ENCODE results near the gene TMEM255A.

TMEM255A gene

DNA sequence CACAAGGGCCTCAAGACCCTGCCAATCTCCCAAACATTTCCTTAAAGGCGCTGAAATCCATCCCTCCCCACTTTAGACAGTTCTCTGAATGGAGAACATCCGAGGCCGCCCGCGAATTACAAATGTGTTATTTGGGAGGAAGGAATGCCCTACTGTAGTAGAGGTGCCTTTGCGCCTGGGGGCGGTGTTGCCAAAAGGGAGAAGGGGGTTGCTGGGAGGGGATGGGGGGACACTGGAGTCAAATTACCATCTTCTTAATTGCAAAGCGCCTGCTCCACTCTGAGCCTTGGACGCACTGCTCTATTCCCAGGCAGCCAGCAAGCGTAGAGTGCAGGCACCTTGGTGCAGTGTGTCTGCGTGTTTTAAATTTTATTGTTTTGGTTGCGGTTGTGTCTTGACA lies 2.7 kb downstream of the TMEM255A start:
- DNase-seq (ENCODE audit: low read depth in 2 of 2), result no peak

DNA sequence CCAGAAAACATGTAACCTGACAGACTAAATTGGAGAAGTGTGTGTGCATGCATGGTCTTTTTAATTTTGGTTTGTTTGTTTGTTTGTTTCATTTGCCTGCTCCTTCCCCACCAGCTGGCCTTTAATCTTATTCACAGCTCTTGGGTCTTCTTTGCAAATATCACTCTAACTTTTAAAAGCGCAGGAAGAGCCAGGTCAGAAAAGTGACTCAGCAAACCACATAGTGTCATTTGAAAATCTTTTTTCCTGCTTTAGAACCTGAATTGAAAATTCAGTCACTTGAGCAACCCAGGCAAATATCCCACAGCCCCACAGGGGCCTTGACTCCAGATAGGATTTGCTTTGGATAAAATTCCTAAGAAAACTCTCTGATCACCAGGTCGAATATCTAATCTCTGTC lies 4.6 kb downstream of the TMEM255A start:
- DNase-seq (ENCODE audit: low read depth in 2 of 2), result no peak

DNA sequence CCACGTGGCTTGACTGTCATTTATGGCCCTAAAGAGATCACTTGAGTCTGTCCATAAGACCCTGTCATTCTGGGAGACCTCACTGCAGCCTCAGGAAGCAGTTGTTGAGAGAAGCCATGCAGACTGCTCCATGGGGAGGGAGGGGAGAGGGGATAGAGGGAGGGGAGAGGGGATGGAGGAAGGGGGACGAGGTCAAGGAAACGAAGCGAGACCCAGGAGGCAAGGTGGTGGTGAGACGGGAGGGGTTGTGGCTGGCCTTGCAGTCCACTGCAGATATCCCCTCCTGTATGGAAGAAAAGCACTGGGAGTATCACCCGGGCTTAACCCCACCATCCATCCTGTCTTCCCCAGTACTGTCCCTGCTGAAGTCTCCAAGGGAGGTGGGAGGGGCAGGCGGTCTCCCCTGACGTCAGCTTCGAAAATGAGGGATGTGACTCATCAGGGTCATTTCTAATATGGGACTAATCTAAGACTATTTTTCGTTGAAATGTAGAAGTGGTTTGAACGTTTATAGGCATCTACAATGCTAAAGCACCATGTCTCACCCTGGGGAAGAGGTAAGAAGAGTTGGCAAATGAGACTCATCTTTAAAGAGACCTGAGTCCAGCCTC lies 5.6 kb downstream of the TMEM255A start:
- DNase-seq (ENCODE audit: low read depth in 2 of 2), result no peak

DNA sequence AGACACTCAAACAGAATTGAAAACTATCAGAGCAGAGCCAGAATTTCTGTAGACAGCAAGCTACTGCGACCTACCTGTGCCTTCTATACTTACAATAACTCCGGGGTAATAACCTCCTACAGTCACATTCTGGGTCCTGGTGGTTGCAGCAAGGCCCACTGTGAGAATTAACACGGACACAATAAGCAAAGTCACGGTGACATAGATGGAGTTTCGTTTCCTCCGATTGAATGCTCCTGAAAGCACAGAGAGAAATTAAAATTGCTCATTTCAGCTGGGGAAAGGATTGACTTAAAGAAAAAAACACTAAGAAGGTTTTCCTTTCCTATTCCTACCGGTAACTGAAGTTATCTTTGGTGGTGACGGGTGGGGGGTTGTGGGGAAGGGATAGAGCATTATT lies 7.0 kb downstream of the TMEM255A start:
- no peak for DNase-seq (ENCODE audit: low read depth in 2 of 2)

DNA sequence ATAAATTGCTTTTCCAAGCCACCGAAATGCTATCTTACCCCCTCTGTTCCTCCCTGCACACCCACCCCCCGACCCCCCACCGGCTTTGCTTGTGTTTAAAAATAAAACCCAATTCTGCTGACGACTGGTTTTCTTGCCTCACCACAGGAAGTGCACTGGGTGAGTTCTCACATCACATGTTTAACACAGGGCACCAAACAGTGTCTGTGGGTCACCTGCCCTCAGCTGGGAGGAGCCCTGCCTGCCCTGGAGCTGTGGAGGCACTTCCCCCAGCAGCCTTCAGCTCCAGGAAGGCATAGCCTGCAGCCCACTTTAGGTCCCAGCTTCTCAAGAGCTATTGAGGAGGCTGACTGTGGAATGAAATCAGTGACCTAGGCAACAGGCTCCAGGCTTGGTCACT lies 8.8 kb downstream of the TMEM255A start:
- no peak for DNase-seq (ENCODE audit: low read depth in 2 of 2)

DNA sequence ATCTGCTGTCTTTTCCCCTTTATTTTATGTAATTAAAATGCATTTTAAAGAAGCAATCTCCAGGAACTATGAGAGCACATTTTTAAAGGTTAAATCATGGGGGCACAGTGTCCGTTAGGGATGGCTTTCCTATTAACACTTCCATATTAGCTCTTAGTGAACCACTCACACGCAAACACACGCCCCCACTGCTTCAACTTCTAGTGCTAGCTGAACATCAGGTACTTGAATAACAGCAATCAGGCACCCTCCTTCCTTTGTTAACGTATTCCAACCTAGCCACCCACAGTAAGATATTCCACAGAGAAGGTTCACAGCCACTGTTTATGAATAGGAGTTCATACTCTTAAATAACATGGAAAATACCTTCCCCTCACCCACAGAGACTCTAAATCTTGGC lies 9.3 kb downstream of the TMEM255A start:
- no peak for DNase-seq (ENCODE audit: low read depth in 2 of 2)

DNA sequence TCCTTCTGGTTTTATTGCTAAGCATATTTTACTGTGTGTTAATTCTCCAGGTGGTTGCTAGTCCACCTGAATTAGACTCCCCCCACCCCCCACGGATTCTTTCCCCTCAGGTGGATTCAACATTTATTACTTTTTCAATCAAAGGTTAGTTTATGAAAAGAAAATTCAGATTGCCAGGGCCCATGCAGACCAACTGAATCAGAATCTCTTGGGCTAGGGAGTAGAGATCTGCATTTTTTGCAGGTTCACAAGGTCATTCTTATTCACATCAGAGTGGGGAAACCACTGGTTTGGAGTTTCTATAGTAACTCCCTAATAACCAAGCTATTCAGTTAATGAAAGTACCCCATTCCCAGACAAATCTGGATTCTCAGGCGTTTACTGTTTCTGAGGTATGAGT lies 9.8 kb downstream of the TMEM255A start:
- DNase-seq (ENCODE audit: low read depth in 2 of 2), result no peak

DNA sequence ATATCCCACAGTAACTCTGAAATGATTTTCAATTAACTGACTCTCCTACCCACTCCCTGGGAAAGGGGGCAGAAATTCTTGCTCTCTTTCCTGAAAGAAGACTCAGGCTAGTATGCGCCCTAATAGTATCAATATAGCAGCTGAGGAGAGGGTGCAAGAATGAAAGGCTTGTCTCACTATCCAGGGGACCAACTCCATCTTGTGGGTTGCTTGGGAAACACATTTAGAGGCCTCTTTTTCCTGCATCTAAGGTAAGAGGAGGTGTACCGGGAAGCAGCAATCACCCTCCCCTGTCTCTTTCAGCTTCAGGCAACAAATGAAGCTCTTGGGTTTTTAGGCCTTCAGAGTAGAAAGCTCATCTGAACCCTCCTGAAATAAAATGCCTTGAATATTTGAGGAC lies 11.3 kb downstream of the TMEM255A start:
- DNase-seq (ENCODE audit: low read depth in 2 of 2), result no peak

DNA sequence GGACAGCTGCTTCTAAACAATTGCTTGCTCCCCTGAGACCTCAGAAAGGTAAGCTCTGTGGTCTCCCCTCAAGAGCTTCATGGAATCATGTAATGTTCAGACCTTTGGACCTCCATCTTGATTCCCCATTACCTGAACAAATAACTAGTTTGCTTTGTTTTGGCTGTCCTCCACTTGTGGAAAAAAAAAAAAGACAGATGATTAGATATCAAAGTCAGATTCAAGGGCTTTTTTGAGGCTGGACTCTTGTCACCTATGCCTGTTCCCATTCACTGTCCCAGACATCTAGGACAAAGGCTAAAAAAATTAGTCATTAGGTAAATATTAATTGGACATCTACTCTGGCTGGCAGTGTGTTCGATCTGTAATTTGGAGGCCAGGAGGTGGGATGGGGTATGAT lies 13.3 kb downstream of the TMEM255A start:
- no peak for DNase-seq (ENCODE audit: low read depth in 2 of 2)

DNA sequence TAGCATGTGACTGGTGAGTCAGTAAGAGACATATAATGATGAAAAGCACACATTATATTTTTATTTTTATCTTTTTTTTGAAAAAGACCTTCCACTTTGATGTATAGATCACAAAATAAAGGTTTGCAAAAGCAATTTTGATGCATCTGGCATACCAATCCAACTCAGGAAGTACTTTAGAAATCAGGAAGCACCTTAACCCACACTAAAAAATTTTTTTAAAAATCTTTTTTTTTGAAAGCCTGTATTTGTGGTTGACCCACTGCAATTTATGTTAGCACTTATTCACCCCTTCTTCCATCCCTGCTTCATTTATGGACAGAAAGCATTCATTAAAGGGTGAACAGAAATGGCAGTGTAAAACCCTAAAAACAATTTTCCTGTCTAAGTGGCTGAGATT lies 16.6 kb downstream of the TMEM255A start:
- no peak for DNase-seq (ENCODE audit: low read depth in 2 of 2)

DNA sequence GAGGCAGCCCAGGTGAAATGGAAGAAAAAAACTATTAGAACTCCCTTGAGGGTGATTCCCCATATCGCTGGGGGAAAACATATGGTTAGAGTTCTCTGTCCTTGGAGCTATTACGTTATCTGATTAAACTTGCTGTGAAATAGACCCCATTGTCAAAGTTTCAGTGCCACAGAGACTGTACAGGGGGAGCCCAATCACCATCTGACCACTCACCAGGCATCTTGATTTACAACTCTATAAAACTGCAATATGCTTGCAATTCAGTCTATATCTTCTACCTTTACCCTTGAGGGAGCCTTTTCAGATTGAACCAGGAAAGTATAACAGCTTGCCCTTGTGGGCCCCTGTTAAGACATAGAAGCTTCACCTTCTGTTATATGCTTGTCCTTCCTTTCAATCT lies 18.2 kb downstream of the TMEM255A start:
- no peak for DNase-seq (ENCODE audit: low read depth in 2 of 2)

DNA sequence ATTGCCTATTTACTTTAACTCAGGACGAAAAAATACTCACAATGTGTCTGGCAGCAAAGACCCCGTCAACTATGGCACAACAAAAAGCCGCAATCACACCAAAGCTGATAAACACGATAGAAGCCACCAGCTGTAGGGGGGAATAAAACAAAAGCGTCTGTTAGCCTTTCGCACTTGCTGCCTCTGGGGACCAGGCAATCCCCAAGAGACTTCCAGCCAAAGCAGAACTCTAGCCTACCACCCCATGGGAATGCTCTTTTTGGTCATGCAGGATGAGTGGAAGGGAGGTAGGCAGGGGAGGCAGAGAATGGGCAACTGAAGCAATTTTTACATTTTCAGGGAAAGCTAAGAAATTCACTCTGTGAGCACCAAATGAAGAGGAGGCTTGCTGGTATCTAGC lies 20.1 kb downstream of the TMEM255A start:
- no peak for DNase-seq (ENCODE audit: low read depth in 2 of 2)

DNA sequence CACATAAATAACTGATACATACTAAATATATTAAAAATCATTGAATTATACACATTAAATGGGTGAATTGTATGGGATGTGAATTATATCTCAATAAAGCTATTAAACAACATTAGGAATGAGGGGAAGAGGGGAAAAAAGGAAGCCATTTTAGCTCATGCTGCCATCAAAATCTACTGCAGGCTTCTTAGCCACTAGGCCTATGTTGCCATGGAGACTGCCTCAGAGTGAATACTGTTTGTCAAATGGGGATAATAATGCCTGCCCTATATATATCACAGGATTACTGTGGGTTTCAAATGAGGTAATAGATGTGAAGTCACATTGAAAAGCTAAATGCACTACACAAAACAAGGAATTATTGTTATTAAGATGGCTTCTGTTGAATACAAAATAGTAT lies 21.2 kb downstream of the TMEM255A start:
- DNase-seq (ENCODE audit: low read depth in 2 of 2), result no peak

DNA sequence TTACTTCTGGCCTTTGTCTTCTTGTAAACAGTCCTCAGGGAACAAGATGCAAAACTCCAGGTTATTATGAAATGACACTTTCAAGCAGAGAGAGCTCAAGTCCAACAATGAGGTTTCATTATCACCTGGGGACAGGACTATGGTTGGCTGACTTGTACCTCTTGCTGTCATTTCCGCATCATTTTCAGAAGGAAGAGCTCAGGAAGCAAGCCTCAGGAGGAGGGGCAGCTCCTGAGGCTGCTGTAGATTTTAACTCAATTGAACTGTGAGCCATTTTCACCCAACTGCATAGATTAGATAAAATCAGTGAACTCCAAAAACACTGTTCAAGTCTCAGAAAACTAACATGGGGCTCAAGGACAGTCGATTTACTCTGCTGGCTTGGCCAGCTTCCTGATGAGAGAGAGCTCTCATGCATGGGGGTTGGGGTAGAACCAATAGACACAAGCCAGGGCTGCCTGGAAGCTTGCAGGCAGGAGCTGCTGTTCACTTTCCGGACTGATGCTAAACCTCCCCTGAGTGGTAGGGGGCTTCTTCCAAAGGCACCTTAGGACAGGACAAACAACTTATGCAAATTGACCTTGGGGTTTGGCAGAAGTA lies 23.6 kb downstream of the TMEM255A start:
- DNase-seq (ENCODE audit: low read depth in 2 of 2), result no peak

DNA sequence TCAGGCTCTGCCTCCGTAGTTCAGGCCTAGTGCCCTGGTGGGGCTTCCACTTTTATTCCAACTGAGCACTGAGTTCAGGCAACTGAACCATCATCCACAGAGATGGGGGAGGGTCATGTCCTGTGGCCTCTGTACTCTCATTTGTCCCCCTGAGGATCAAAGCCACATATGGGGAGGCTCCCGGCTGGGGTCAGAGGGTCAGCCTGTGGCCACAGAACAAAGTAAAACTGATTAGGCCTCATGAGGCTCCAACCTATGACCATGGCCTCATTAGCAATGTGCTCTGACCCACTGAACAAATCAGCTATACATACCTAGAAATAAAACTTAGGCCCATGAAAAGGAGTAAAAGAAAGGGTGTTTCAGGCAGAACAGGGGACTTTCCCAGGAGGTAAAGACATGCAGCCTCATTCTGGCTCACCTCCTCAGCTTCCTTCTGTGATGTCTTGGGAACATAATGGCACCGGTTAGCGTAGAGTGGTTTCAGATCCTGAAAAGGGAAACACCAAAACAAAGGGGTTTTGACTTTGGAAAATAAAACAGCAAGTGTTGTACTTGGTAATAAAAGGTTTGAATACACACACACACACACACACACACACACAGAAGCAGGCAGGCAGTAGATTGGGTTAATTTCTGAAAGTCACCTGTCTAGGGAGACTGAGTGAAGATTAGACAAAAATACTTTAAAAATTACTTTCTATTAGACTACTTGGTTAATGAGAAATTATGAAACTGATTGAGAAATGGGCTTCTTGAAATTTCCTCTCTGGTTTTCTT lies 24.3 kb downstream of the TMEM255A start:
- no peak for DNase-seq (ENCODE audit: low read depth in 2 of 2)

DNA sequence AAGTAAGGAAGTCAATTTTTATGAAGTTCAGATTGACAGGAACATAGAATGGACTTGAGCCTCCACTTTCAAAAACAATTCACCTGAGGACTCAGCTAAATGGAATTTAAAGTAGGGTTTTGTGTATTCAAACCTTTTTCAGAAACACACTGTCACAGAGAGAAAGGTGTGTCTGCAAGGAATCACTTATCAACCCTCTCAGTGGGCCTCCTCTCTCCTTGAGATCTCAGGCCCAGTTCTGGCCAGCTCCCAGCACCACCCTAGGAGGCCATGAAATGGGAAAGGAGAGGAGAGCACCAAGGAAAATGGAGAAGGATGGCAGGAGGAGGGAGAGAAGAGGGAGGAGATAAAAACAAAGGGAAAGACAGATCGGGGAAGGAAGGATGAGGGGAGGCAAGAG lies 28.6 kb downstream of the TMEM255A start:
- DNase-seq (ENCODE audit: low read depth in 2 of 2), result no peak

DNA sequence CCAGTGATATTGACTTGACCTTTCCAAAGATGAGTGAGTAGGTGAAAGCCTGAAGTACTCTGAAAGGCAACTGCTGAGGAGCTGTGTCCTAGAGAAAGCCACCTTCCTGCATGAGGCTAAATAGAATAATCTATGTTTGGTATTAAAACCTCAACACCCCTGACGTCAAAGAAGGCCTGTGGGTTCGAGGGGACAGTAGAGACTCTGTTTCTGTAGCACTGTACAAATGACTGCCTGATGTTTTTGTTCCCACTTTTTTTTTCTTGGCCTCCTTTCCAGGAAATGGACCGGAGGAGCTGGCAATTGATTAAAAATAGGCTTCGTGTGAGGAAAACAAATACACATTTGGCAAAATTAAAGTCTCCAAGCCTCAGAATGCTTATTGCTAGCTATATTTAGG lies 29.5 kb downstream of the TMEM255A start:
- DNase-seq (ENCODE audit: low read depth in 2 of 2), result no peak

DNA sequence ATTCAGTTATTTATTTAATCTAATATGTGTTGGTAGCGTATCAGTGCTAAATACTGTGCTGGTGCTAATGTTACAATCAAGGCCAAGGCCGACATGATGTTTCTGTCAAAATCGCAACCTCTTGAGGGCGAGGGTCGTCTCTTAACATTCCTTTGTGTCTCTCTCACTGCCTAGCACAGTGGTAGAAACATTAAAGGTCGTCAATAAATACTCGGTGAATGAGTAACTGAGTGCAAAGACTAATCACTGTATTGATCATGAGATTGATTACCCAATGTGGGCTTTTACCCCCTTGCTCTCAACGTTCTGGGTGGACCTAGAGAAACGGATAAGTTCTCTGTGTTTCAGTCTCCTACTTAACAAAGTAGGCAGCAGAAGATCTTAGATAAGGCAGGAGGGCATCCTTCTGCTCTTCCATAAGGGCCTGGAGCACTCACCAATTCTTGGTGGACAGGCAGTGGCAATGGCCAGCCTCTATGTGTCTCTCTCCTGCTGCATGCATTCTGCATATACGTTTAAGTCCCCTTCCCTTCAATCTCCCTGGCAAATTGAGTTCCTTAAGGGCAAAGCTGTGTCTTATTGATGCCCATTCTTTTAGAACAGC lies 30.1 kb downstream of the TMEM255A start:
- no peak for DNase-seq (ENCODE audit: low read depth in 2 of 2)

DNA sequence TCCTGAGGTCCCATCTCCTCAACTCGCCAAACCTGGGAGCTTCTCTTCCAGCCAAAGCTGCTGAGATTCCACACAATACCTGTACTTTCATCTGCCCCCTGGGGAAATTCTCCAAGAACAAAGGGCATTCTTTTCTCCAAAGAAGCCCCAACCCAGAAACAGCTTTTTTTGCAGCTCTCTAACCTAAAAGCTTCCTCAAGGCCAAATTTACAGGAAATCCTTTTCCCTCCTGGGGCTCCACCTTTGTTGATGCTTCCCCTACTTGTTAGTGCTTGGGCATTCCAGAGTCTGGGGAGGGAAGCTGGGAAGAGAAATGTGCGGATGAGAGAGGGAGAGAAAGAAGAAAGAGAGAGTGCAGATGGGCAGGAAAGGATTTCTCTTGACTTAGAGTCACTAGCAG lies 36.3 kb downstream of the TMEM255A start:
- no peak for DNase-seq (ENCODE audit: low read depth in 2 of 2)

DNA sequence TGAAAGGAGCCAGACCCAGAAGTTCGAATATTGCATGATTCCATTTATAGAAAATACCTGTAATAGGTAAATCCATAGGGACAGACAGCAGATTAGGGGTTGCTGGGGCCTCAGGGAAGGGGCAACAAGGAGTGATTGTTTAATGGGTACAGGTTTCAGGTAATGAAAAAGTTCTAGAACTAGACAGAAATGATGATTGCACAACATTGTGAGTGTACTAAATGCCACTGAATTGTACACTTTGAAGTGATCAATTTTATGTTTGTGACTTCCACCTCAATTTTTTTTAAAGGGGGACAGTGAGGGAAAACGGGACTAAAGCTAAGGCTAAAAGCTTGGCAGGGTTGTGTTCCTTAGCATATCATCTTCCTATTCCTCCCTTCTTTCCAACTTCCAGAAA lies 37.1 kb downstream of the TMEM255A start:
- DNase-seq (ENCODE audit: low read depth in 2 of 2), result no peak

DNA sequence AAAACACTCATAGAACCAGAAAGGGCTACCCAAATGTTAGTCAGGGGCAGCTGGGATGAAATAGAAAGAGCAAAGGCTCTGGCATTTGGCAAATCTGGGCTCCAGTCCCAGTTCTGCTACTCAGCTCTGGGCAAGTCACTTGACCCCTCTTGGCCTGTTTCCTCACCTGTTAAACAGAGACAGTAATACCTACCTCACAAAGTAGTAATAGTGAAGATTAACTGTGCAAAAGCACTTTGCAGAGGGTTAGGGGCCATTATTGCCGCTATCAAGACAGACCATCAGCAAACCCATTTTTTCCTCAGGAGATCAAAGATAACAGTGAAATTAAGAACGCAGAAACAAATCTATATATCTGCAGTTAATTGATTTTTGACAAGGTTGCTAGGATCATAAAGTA lies 40.0 kb downstream of the TMEM255A start:
- no peak for DNase-seq (ENCODE audit: low read depth in 2 of 2)

DNA sequence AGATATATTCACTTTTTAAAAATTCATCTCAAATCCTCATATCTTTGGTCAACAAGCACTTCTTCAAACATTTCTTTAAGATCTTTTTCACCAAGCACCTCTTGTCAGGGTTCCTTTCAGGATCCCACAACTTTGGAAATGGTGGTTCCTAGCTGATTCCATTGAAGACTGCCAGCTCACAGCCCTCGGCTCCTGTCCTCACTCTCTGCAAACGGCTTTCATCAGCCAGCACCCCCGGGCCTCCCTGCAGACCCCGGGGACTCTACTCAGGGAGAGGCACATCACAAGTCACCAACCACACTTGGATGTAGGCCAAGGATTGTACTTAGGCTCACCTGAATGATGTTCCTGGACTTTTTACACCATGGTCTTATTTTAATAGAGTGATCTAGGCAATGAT lies 40.7 kb downstream of the TMEM255A start:
- DNase-seq (ENCODE audit: low read depth in 2 of 2), result no peak

Data from stimulated activated CD4-positive, alpha-beta T cell treated with anti-CD3 and anti-CD28 coated beads, Interleukin-1b, Interleukin-23, amount 100 ng/mL, for 4 hours (primary cell).